Osteocyte (in vitro differentiated cells): Measurements from ENCODE around the gene SHROOM3. TPM values are rescaled to one million over a fixed set of nuclear protein-coding genes. Genes with fewer than 3 reads are reported as not detected.
"Not testable (repeated sequence)": the region's sequence is repeated elsewhere in the genome, so short reads cannot be mapped to it uniquely, and the experiment has no call there.

Source experiments
- DNase-seq: peaks from one replicate; pipeline ENCODE4 v3.0.0; 2021; ENCODE audit warnings: mixed read lengths; ENCODE audit not compliant: unreplicated experiment; ENCODE audit errors: extremely low spot score
- H3K27ac Mint-ChIP-seq: one replicate; pipeline ENCODE4 v1.8.0; 2021; ENCODE audit warnings: mild to moderate bottlenecking, mixed read lengths; ENCODE audit not compliant: unreplicated experiment
- H3K27me3 Mint-ChIP-seq: one replicate; pipeline ENCODE4 v1.8.0; 2021; ENCODE audit warnings: mixed read lengths; ENCODE audit not compliant: unreplicated experiment
- H3K36me3 Mint-ChIP-seq: one replicate; pipeline ENCODE4 v1.8.0; 2021; ENCODE audit warnings: mixed read lengths; ENCODE audit not compliant: unreplicated experiment
- H3K4me1 Mint-ChIP-seq: one replicate; pipeline ENCODE4 v1.8.0; 2021; ENCODE audit warnings: mixed read lengths; ENCODE audit not compliant: unreplicated experiment
- H3K4me3 Mint-ChIP-seq: one replicate; pipeline ENCODE4 v1.8.0; 2021; ENCODE audit warnings: mild to moderate bottlenecking, moderate library complexity, mixed read lengths; ENCODE audit not compliant: unreplicated experiment
- H3K9me3 Mint-ChIP-seq: one replicate; pipeline ENCODE4 v1.8.0; 2021; ENCODE audit warnings: mixed read lengths; ENCODE audit not compliant: unreplicated experiment
- CTCF ChIP-seq: fragments of 200-600 bp; sonication (generic); IDR thresholded peaks from 2 replicates; pipeline ENCODE4 v1.5.0; 2021; ENCODE audit warnings: antibody characterized with exemption, mild to moderate bottlenecking, moderate library complexity
- total RNA-seq: library from RNA; stranded (reverse); gene quantifications from 2 replicates; pipeline ENCODE4 v1.2.1, GENCODE V29; 2021

The SHROOM3 gene
- total RNA-seq, 1 donor from 2014 or later = 4.8 TPM

- Mint-ChIP-seq H3K27ac (no peak overlapping the region), H3K4me1 (peaks cover 2% of the 10 kb centered on the region), H3K4me3 (no peak overlapping the region), H3K36me3 (no peaks in the 10 kb centered on the region), H3K9me3 (no peaks in the 10 kb centered on the region), H3K27me3 (no peaks in the 10 kb centered on the region)
- no peak for DNase-seq
- TF ChIP-seq CTCF = no peak
These were observed 166.8 kb downstream of the SHROOM3 start for GRCh38 chr4:76601791-76602190.

GRCh38 chr4:76605099-76605563, 170.1 kb downstream of the SHROOM3 start:
- Mint-ChIP-seq H3K27me3 (no peaks in the 10 kb centered on the region), H3K4me1 (peaks cover 11% of the 10 kb centered on the region), H3K27ac (no peak overlapping the region), H3K4me3 (no peak overlapping the region), H3K36me3 (no peaks in the 10 kb centered on the region), H3K9me3 (no peaks in the 10 kb centered on the region)
- no peak for TF ChIP-seq CTCF
- no peak for DNase-seq

- TF ChIP-seq CTCF = no peak
- H3K27me3 Mint-ChIP-seq = no peaks in the 10 kb centered on the region
- H3K4me1 Mint-ChIP-seq = peaks cover 22% of the 10 kb centered on the region
- peak overlapping the region; percentile 50 for H3K27ac Mint-ChIP-seq
- H3K36me3 Mint-ChIP-seq = no peaks in the 10 kb centered on the region
- no peaks in the 10 kb centered on the region for H3K9me3 Mint-ChIP-seq
- no peak for DNase-seq
- H3K4me3 Mint-ChIP-seq = no peak overlapping the region
These were observed 171.7 kb downstream of the SHROOM3 start for GRCh38 chr4:76606645-76607265.

GRCh38 chr4:76607266-76607799, 172.3 kb downstream of the SHROOM3 start:
- TF ChIP-seq CTCF = no peak
- Mint-ChIP-seq H3K4me1 (peaks cover 27% of the 10 kb centered on the region), H3K9me3 (no peaks in the 10 kb centered on the region), H3K4me3 (no peak overlapping the region), H3K27ac (peak overlapping the region; percentile 50), H3K27me3 (no peaks in the 10 kb centered on the region), H3K36me3 (no peaks in the 10 kb centered on the region)
- no peak for DNase-seq

- Mint-ChIP-seq H3K36me3 (no peaks in the 10 kb centered on the region), H3K9me3 (no peaks in the 10 kb centered on the region), H3K27me3 (no peaks in the 10 kb centered on the region), H3K27ac (no peak overlapping the region), H3K4me1 (peaks cover 27% of the 10 kb centered on the region), H3K4me3 (no peak overlapping the region)
- no peak for DNase-seq
- no peak for TF ChIP-seq CTCF
These were observed 172.8 kb downstream of the SHROOM3 start for GRCh38 chr4:76607846-76608245.

- H3K4me1 Mint-ChIP-seq = peaks cover 27% of the 10 kb centered on the region
- not testable (repeated sequence) for H3K27ac Mint-ChIP-seq
These were observed 173.5 kb downstream of the SHROOM3 start for GRCh38 chr4:76608549-76608948.

More at GRCh38 chr4:76608549-76608948, 173.5 kb downstream of the SHROOM3 start:
- H3K4me3 Mint-ChIP-seq, H3K27me3 Mint-ChIP-seq, H3K9me3 Mint-ChIP-seq, H3K36me3 Mint-ChIP-seq, DNase-seq: not testable (repeated sequence)
